H9 (cell line): Measurements from ENCODE around the gene CPLANE1. TPM values are rescaled to one million over a fixed set of nuclear protein-coding genes. Genes with fewer than 3 reads are reported as not detected.

Source experiments
- DNase-seq: peaks from one replicate; pipeline ENCODE4 v3.0.0-alpha.2; 2017
- H2AFZ ChIP-seq: one replicate; pipeline ENCODE4 v1.6.1; 2013; ENCODE audit warnings: mild to moderate bottlenecking, low read length, control low read depth, moderate library complexity
- H2AK5ac ChIP-seq: 2 replicates; pipeline ENCODE4 v1.6.1; 2013; ENCODE audit warnings: low read length, control low read depth, mixed read lengths; ENCODE audit not compliant: insufficient read length
- H2BK120ac ChIP-seq: one replicate; pipeline ENCODE4 v1.6.1; 2013; ENCODE audit warnings: low read depth, mild to moderate bottlenecking, low read length, control low read depth, inconsistent platforms; ENCODE audit not compliant: poor library complexity, severe bottlenecking
- H2BK12ac ChIP-seq: 2 replicates; pipeline ENCODE4 v1.6.1; 2013; ENCODE audit warnings: low read length, control low read depth, mixed read lengths, low read depth; ENCODE audit not compliant: insufficient read length
- H2BK15ac ChIP-seq: 2 replicates; pipeline ENCODE4 v1.6.1; 2013; ENCODE audit warnings: low read depth, low read length, control low read depth
- H2BK20ac ChIP-seq: one replicate; pipeline ENCODE4 v1.6.1; 2013; ENCODE audit warnings: low read depth, mild to moderate bottlenecking, low read length, control low read depth, inconsistent platforms; ENCODE audit not compliant: poor library complexity, severe bottlenecking
- H2BK5ac ChIP-seq: 2 replicates; pipeline ENCODE4 v1.6.1; 2013; ENCODE audit warnings: low read length, control low read depth, mixed read lengths; ENCODE audit not compliant: insufficient read length
- H3K14ac ChIP-seq: 2 replicates; pipeline ENCODE4 v1.6.1; 2013; ENCODE audit warnings: low read length, control low read depth; ENCODE audit not compliant: insufficient read depth
- H3K18ac ChIP-seq: 2 replicates; pipeline ENCODE4 v1.6.1; 2013; ENCODE audit warnings: low read depth, mild to moderate bottlenecking, mixed read lengths, low read length, control low read depth; ENCODE audit not compliant: insufficient read length
- H3K23ac ChIP-seq: 2 replicates; pipeline ENCODE4 v1.6.1; 2013; ENCODE audit warnings: low read length, control low read depth, mixed read lengths, low read depth; ENCODE audit not compliant: insufficient read length
- H3K23me2 ChIP-seq: 2 replicates; pipeline ENCODE4 v1.6.1; 2013; ENCODE audit warnings: low read depth, mild to moderate bottlenecking, mixed read lengths, low read length, control low read depth; ENCODE audit not compliant: insufficient read length, poor library complexity, severe bottlenecking
- H3K27ac ChIP-seq: 2 replicates; pipeline ENCODE4 v1.5.1; 2013; ENCODE audit warnings: low read length, control low read depth, mixed read lengths, low read depth; ENCODE audit not compliant: insufficient read length
- H3K27me3 ChIP-seq: 2 replicates; pipeline ENCODE4 v1.6.1; 2013; ENCODE audit warnings: low read length, control low read depth, inconsistent platforms; ENCODE audit not compliant: insufficient read depth
- H3K4ac ChIP-seq: 2 replicates; pipeline ENCODE4 v1.6.1; 2013; ENCODE audit warnings: low read depth, mild to moderate bottlenecking, control low read depth, inconsistent platforms, low read length, moderate library complexity
- H3K4me1 ChIP-seq: 2 replicates; pipeline ENCODE4 v1.6.1; 2013; ENCODE audit warnings: low read length, control low read depth, inconsistent platforms; ENCODE audit not compliant: insufficient read depth
- H3K4me2 ChIP-seq: 2 replicates; pipeline ENCODE4 v1.6.1; 2013; ENCODE audit warnings: low read length, control low read depth, mixed read lengths; ENCODE audit not compliant: insufficient read length, insufficient read depth
- H3K56ac ChIP-seq: 2 replicates; pipeline ENCODE4 v1.6.1; 2013; ENCODE audit warnings: low read depth, mild to moderate bottlenecking, mixed read lengths, low read length, control low read depth; ENCODE audit not compliant: insufficient read length
- H3K79me1 ChIP-seq: 2 replicates; pipeline ENCODE4 v1.6.1; 2013; ENCODE audit warnings: low read depth, mild to moderate bottlenecking, moderate library complexity, low read length, control low read depth, inconsistent platforms; ENCODE audit not compliant: insufficient read depth, poor library complexity, severe bottlenecking
- H3K79me2 ChIP-seq: 2 replicates; pipeline ENCODE4 v1.6.1; 2013; ENCODE audit warnings: low read length, control low read depth, inconsistent platforms; ENCODE audit not compliant: insufficient read depth
- H3K9ac ChIP-seq: 2 replicates; pipeline ENCODE4 v1.6.1; 2013; ENCODE audit warnings: low read length, control low read depth, mixed read lengths; ENCODE audit not compliant: insufficient read length; ENCODE audit errors: extremely low read depth
- H3K9me3 ChIP-seq: one replicate; pipeline ENCODE4 v1.6.1; 2013; ENCODE audit warnings: low read depth, low read length, inconsistent platforms; ENCODE audit not compliant: control insufficient read depth
- H3T11ph ChIP-seq: one replicate; pipeline ENCODE4 v1.6.1; 2013; ENCODE audit warnings: mild to moderate bottlenecking, low read length, control low read depth, inconsistent platforms
- H4K20me1 ChIP-seq: one replicate; pipeline ENCODE4 v1.6.1; 2013; ENCODE audit not compliant: control insufficient read depth, insufficient read length, insufficient read depth
- H4K5ac ChIP-seq: 2 replicates; pipeline ENCODE4 v1.6.1; 2013; ENCODE audit warnings: low read depth, mild to moderate bottlenecking, mixed read lengths, low read length, control low read depth; ENCODE audit not compliant: insufficient read length
- H4K8ac ChIP-seq: replicated peaks from 2 replicates; pipeline ENCODE4 v1.6.1; 2013; ENCODE audit warnings: low read length, control low read depth, mixed read lengths, low read depth; ENCODE audit not compliant: insufficient read length
- H4K91ac ChIP-seq: 2 replicates; pipeline ENCODE4 v1.6.1; 2013; ENCODE audit warnings: low read depth, mild to moderate bottlenecking, moderate library complexity, mixed read lengths, low read length, control low read depth; ENCODE audit not compliant: insufficient read length
- H3K27ac Mint-ChIP-seq, 3 experiments: 2 replicates in 2 of 3; 3 replicates in 1 of 3; pipeline ENCODE4 v1.8.0; 2020 to 2021; ENCODE audit warnings: mixed read lengths in 3 of 3, mild to moderate bottlenecking in 1 of 3, moderate library complexity in 1 of 3
- H3K27me3 Mint-ChIP-seq: 2 replicates; pipeline ENCODE4 v1.8.0; 2021; ENCODE audit warnings: low read depth, mild to moderate bottlenecking, moderate library complexity, mixed read lengths
- H3K36me3 Mint-ChIP-seq, 3 experiments: 2 replicates in 2 of 3; 3 replicates in 1 of 3; pipeline ENCODE4 v1.8.0; 2020 to 2021; ENCODE audit warnings: low read depth in 3 of 3, mixed read lengths in 3 of 3; ENCODE audit not compliant: insufficient read depth in 1 of 3
- H3K4me1 Mint-ChIP-seq, 2 experiments: 2 replicates each; pipeline ENCODE4 v1.8.0; 2020; ENCODE audit warnings: mixed read lengths in 2 of 2
- H3K4me3 Mint-ChIP-seq, 2 experiments: 2 replicates in 1 of 2; 3 replicates in 1 of 2; pipeline ENCODE4 v1.8.0; 2020 to 2021; ENCODE audit warnings: mild to moderate bottlenecking in 2 of 2, mixed read lengths in 2 of 2, moderate library complexity in 1 of 2
- H3K9me3 Mint-ChIP-seq, 2 experiments: 2 replicates in 1 of 2; 3 replicates in 1 of 2; pipeline ENCODE4 v1.8.0; 2020; ENCODE audit warnings: mild to moderate bottlenecking in 2 of 2, mixed read lengths in 2 of 2, moderate library complexity in 1 of 2
- CTCF ChIP-seq: fragments of 200-600 bp; sonication (generic); conservative IDR thresholded peaks from 3 replicates; pipeline ENCODE4 v1.8.0; 2021; ENCODE audit warnings: antibody characterized with exemption, mild to moderate bottlenecking
- WGBS: extraction: QIAGEN DNeasy Blood & Tissue Kit; methylation state at CpG from one replicate; pipeline ENCODE4 v1.1.7; 2013; ENCODE audit warnings: missing lambda C conversion rate, low lambda C conversion rate, mixed read lengths; ENCODE audit not compliant: insufficient read length; ENCODE audit errors: extremely low coverage; 5-methylcytosine and 5-hydroxymethylcytosine counted together
- total RNA-seq: library from RNA; stranded (reverse); gene quantifications from 2 replicates; pipeline ENCODE4 v1.2.1, GENCODE V29; 2021

CPLANE1 gene
- total RNA-seq, 1 experiment from 2014 or later, result 11.6 TPM

- Histone ChIP-seq H3K23ac (no peak overlapping the region), H2BK15ac (no peak overlapping the region), H3K4me1 (no peaks in the 10 kb centered on the region), H2AFZ (no peak overlapping the region), H3K79me1 (no peaks in the 10 kb centered on the region), H3K9me3 (no peaks in the 10 kb centered on the region), H3K27me3 (no peaks in the 10 kb centered on the region), H3K56ac (no peak overlapping the region), H3T11ph (no peak overlapping the region), H2BK120ac (no peak overlapping the region), H4K5ac (no peak overlapping the region), H4K20me1 (no peaks in the 10 kb centered on the region), H2BK20ac (no peak overlapping the region), H3K4me2 (no peak overlapping the region), H3K14ac (no peak overlapping the region), H3K18ac (no peak overlapping the region), H2AK5ac (no peak overlapping the region), H2BK5ac (no peak overlapping the region), H2BK12ac (no peak overlapping the region), H4K91ac (no peak overlapping the region), H4K8ac (no peak overlapping the region), H3K79me2 (no peaks in the 10 kb centered on the region), H3K23me2 (no peaks in the 10 kb centered on the region), H3K4ac (no peak overlapping the region), H3K27ac (no peak overlapping the region), H3K9ac (no peak overlapping the region)
- no peak for TF ChIP-seq CTCF
- Mint-ChIP-seq H3K4me1 (no peaks in the 10 kb centered on the region), H3K27ac (no peak overlapping the region), H3K4me3 (no peak overlapping the region), H3K27me3 (no peaks in the 10 kb centered on the region), H3K36me3 (peaks cover 0 to 4% (median 0%) of the 10 kb centered on the region in 3 experiments; a peak in 3 of 7 replicates), H3K9me3 (no peaks in the 10 kb centered on the region)
- WGBS, result no CpG with 5 or more reads among the region's 2 CpGs
- DNase-seq, result no peak
Observed at GRCh38 chr5:37206736-37207135, 42.4 kb downstream of the CPLANE1 start.
